SJSA1 (cell line): Measurements from ENCODE around the gene CELA3B. TPM values are rescaled to one million over a fixed set of nuclear protein-coding genes. Genes with fewer than 3 reads are reported as not detected.
"Not testable (repeated sequence)": the region's sequence is repeated elsewhere in the genome, so short reads cannot be mapped to it uniquely, and the experiment has no call there.

Source experiments
- DNase-seq, 2 experiments: peaks; one replicate each; pipeline ENCODE4 v3.0.0-alpha.2; 2015 to 2020; ENCODE audit warnings: low spot score in 2 of 2, low read depth in 1 of 2
- H3K27ac ChIP-seq: fragments of 250-450 bp; sonication (Bioruptor Pico); 2 replicates; pipeline ENCODE4 v1.5.1; 2020; ENCODE audit warnings: mild to moderate bottlenecking, moderate library complexity
- H3K27me3 ChIP-seq: fragments of 250-450 bp; sonication (Bioruptor Pico); replicated peaks from 2 replicates; pipeline ENCODE4 v1.5.1; 2020; ENCODE audit warnings: mild to moderate bottlenecking, moderate library complexity
- H3K36me3 ChIP-seq: fragments of 250-450 bp; sonication (Bioruptor Pico); 2 replicates; pipeline ENCODE4 v1.5.1; 2020; ENCODE audit warnings: mild to moderate bottlenecking
- H3K4me1 ChIP-seq: fragments of 250-450 bp; sonication (Bioruptor Pico); replicated peaks from 2 replicates; pipeline ENCODE4 v1.6.1; 2021; ENCODE audit warnings: mild to moderate bottlenecking
- H3K4me3 ChIP-seq: fragments of 250-450 bp; sonication (Bioruptor Pico); 2 replicates; pipeline ENCODE4 v1.5.1; 2020; ENCODE audit warnings: mild to moderate bottlenecking
- H3K9me3 ChIP-seq: fragments of 250-450 bp; sonication (Bioruptor Pico); replicated peaks from 2 replicates; pipeline ENCODE4 v1.5.1; 2020; ENCODE audit warnings: mild to moderate bottlenecking
- total RNA-seq: library from RNA; depleted of rRNA; stranded (reverse); fragments of >200 nt; shearing (Covaris generic); gene quantifications from 2 replicates; pipeline ENCODE4 v1.2.3, GENCODE V29; 2014; rRNA removed

Gene CELA3B, protein sequence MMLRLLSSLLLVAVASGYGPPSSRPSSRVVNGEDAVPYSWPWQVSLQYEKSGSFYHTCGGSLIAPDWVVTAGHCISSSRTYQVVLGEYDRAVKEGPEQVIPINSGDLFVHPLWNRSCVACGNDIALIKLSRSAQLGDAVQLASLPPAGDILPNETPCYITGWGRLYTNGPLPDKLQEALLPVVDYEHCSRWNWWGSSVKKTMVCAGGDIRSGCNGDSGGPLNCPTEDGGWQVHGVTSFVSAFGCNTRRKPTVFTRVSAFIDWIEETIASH
- total RNA-seq, result not detected in 2 replicates

DNA sequence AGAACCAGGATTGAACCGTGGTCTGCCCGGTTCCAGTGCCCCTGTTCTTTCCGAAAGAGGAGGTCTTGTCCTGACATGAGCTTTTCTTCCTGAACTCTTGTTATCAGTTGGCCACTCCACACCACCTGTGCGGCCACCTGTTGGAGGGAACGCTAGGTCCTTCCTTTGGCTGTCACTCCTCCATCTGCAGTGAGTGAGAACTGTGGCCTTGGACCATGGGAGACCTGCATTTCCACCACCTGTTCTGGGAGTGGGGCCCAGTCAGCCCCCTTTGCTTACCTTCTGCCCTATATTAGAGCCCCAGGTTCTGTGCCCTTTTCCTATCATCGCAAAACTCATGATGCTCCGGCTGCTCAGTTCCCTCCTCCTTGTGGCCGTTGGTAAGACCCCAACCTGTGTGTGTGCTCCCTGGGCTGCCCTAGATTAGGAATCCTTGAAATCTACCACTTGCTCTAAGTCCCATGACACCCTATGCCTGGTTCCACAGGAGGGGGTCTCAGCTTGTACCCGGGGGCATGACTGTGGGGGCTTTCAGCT, at the start of gene CELA3B:
TSS of gene CELA3B (plus strand) at position 320 of the 537 bp plus-strand sequence. CDS start at position 338, 18 bp downstream.
- not testable (repeated sequence) for H3K27ac ChIP-seq, H3K36me3 ChIP-seq, H3K9me3 ChIP-seq, H3K4me3 ChIP-seq, DNase-seq, H3K4me1 ChIP-seq, H3K27me3 ChIP-seq

DNA sequence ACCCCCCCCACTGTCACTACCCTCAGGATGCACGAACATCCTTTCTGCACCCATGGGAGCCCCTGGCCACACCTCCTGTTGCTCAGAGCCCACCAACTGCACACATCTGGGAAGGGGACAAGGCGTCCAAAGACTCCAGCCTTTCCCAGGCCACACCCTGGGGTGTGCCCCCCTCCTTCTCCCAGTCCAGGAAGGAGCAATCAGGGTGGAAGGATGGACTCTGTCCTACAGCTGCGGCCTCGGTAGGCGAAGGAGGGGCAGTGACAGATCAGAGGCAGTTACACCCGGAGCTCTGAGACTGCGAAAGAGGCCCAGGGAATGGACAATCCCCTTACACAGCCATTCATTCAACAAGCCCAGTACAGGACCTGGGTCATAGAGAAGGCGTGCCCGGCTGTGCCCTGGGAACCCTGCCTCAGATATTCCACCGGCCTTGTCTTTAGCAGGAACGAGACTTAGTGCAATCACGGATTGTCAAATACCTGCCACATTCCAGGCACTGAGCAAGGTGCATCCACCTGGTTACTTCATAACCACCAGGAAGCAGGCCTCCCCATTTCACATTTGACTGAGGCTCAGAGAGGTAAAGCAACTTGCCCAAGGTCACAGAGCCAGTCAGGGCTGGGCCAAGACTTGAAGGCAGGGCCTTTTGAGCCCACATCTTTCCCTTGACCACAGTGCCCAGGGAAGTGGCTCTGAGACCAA, 49.1 kb upstream of the CELA3B start:
- Histone ChIP-seq H3K4me3 (no peak overlapping the region), H3K36me3 (peaks cover 30% of the 10 kb centered on the region), H3K9me3 (no peaks in the 10 kb centered on the region), H3K27ac (peak overlapping the region; percentile 44), H3K27me3 (no peaks in the 10 kb centered on the region), H3K4me1 (peaks cover 81% of the 10 kb centered on the region)
- no peak for DNase-seq

DNA sequence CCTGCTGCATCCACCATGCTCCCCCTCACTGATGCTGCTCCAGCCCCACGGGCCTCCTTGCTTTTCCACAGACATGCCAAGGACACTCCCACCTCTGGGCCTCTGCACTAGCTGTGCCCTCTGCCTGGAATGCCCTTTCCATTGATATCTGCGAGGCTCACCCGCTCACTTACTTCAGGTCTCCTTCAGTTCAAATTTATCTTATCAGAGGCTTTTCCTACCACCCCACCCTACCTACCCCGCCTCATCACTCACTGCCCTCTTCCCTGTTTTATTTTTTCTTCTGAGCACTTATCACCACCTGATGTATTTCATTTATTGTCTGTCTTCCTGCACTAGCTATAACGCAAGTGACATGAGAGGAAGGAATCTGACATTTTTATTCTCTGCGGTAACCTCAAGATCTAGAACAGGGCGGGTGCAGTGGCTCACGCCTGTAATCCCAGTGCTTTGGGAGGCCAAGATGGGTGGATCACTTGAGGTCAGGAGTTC, 46.7 kb upstream of the CELA3B start:
- Histone ChIP-seq H3K4me1 (peaks cover 84% of the 10 kb centered on the region), H3K36me3 (peaks cover 28% of the 10 kb centered on the region), H3K27ac (peak overlapping the region; percentile 94), H3K9me3 (no peaks in the 10 kb centered on the region), H3K4me3 (no peak overlapping the region), H3K27me3 (no peaks in the 10 kb centered on the region)
- no peak for DNase-seq

DNA sequence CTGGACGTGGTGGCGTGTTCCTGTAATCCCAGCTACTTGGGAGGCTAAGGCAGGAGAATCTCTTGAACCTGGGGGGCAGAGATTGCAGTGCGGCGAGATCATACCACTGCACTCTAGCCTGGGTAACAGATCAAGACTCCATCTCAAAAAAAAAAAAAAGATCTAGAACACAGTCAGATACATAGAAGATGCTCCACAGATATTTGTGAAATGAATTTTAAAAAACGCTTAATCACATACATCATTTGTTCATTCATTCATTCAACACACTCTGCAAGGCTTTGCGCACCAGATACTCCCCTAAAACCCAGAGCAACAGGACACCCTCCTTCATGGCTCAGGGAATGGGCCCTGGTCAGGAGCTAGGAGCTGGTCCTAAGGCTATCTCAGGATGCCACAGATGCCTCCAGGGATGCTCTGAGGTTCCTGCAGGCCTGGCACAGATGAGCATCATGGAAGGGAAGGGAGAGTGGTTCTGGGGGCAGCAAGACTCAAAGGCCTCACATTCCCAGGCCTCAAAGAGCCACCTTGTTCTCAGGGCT, 46.1 kb upstream of the CELA3B start:
- peaks cover 29% of the 10 kb centered on the region for H3K36me3 ChIP-seq
- no peak overlapping the region for H3K4me3 ChIP-seq
- H3K9me3 ChIP-seq, result no peaks in the 10 kb centered on the region

DNA sequence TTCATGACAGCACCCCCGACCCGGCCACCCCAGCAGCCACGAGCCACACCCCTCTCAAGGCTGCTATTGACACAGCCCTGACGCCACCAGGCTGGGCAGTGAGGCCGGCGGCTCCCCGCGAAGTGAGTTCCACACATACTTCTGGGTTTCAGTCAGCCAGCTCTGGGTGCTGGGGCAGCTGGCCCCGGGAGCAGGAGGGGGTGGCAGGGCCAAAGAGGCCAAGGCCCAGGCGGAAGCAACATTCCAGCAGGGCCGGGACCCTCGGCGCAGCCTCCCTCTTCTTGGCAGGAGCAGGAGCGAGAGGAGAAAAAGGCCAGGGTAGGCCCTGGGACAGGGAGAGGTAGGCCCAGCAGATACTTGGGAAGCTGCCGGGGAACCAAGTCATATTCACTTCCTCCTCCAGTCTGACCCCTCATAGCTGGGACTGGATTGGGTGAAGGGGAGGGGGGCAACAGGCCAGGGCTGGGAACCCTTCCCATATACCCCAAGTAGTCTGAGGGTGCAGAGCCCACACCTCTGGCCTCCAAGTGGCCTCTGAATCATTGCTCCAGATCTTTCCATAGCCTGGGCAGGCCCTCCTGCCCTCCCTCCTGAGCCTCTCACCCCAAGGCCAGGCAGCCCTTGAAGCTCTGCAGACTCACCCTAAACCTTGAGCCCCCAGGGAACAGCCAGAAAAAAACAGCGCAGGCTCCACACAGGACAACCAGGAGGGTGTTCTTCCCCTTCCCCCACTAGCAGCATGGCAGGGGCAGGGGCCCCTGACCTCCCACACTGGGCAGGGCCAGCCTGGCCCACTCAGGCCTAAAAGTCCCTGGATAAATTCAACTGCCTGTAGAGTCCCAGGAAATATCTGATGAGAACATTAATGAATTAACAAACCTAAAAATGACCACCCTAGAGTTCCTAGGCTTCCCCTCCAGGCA, 45.4 kb upstream of the CELA3B start:
- Histone ChIP-seq H3K9me3 (no peaks in the 10 kb centered on the region), H3K27ac (peak overlapping the region; percentile 94), H3K36me3 (peaks cover 22% of the 10 kb centered on the region), H3K4me1 (peaks cover 84% of the 10 kb centered on the region), H3K27me3 (no peaks in the 10 kb centered on the region), H3K4me3 (peak overlapping the region; percentile 16)
- DNase-seq, result peak; percentile 93 to 97

More for the DNA sequence above, 46.1 kb upstream of the CELA3B start:
- peaks cover 84% of the 10 kb centered on the region for H3K4me1 ChIP-seq
- H3K27ac ChIP-seq, result peak overlapping the region; percentile 94
- no peaks in the 10 kb centered on the region for H3K27me3 ChIP-seq
- no peak for DNase-seq

DNA sequence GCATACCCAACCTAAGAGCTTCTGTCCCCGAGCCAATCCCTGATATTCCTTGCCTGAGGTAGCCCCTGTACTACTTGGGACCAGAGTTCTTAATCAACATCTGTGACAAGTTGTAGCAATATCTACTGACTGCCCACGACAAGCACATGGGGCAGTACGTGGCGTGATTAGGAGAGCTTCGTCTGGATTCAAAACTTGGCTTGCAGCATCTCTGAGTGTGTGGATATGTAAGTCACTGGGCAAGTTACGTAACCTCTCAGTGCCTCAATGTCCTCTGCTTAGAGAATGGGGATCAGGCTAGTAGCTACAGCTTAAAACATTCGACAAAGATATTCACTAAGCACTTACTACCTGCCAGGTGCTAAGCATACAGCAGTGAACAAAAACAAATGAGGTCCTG, 44.7 kb upstream of the CELA3B start:
- Histone ChIP-seq H3K4me1 (peaks cover 79% of the 10 kb centered on the region), H3K4me3 (no peak overlapping the region), H3K27me3 (no peaks in the 10 kb centered on the region), H3K9me3 (no peaks in the 10 kb centered on the region), H3K27ac (peak overlapping the region; percentile 94), H3K36me3 (peaks cover 22% of the 10 kb centered on the region)
- DNase-seq, result no peak

DNA sequence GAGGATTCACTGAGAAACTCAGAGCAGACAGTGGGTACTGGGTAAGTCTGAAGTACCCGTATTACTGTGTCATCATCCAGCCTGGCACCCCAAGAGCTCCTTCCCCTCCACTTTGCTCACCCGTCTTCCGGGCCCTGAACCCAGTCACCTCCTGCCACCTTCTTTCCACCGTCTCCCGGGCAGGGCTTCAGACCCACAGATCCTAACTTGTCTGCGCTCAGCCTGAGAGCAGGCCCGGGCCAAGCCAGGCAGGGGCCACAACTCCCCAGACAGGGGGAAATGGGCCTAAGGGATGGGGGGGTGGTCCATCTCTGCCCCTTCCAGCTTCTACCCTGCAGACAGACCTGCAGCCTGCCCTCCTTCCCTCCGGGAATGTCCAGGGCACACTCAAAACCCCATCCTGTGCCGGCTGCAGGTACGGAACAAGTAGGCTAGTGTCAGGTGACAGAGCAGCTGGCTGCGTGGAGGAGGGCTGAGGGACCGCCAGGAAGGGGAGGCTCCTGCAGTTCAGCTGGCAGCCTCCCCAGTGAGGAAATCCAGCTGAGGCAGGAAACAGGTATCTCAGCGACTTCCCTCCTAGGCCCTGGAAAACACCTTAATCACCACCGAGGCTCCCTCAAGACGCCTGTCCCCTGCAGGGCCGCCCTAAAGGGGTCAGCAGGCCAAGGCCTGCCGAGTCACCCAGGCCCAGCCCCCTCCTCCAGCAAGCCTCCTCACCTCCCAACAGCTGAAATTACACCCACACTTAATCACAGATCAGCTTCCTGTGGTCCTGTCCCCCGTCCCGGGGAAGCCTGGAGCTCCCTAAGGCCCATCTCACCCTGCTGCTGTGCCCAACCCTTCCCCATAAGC, 43.2 kb upstream of the CELA3B start:
- no peaks in the 10 kb centered on the region for H3K27me3 ChIP-seq
- H3K4me1 ChIP-seq, result peaks cover 81% of the 10 kb centered on the region
- H3K4me3 ChIP-seq, result no peak overlapping the region
- no peaks in the 10 kb centered on the region for H3K9me3 ChIP-seq
- peaks cover 22% of the 10 kb centered on the region for H3K36me3 ChIP-seq
- no peak for DNase-seq
- H3K27ac ChIP-seq, result no peak overlapping the region

DNA sequence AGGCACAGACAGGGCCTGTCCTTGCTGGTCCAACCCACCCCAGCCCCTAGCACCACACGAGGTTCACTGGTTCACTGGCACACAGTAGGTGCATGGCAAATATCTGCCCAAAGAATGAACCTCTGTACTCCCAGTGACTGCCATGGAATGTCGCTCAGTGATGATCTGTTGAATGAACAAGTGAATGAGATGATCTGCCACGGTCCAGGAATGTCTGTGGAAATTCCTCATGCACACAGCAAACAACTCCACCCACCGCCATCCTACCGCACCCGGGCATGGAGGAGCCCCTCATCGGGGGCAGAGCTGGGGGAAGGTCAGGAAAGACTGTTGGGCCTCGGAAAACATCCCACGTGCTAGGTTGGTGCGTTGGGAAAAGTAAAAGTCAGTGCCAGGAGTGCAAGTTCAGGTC, 41.4 kb upstream of the CELA3B start:
- Histone ChIP-seq H3K27me3 (no peaks in the 10 kb centered on the region), H3K4me1 (peaks cover 91% of the 10 kb centered on the region), H3K36me3 (peaks cover 19% of the 10 kb centered on the region), H3K27ac (0 out of 2 replicates have a peak overlapping the region, but pooled peaks have one; percentile 9), H3K9me3 (no peaks in the 10 kb centered on the region), H3K4me3 (no peak overlapping the region; the same call in 1 of the 2 replicates)
- DNase-seq, result no peak

DNA sequence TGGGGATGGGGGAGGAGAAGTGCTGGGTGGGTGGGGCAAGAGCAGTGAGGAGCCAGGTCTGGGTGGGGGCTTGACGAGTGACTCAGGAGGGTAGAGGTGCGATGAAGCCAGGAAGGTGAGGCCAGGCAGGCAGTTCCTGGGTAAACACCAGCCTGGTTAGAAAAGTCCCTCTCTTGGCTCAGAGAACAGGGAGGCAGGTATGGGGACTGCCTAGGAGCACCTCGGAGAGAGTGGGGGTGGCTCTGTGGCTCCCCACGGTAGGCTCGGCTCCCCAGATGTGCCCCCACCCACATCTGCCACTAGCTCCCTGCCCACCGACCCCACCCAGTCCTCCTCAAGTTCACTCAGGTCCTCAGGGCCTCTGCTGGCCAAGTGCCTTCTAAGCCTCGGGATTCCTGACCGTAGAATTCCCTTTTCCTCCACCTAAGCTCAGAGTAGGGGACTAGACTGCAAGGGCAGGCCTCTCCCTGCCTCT, 40.9 kb upstream of the CELA3B start:
- Histone ChIP-seq H3K4me3 (peak overlapping the region; percentile 60), H3K4me1 (peaks cover 91% of the 10 kb centered on the region)
- no peak for DNase-seq

DNA sequence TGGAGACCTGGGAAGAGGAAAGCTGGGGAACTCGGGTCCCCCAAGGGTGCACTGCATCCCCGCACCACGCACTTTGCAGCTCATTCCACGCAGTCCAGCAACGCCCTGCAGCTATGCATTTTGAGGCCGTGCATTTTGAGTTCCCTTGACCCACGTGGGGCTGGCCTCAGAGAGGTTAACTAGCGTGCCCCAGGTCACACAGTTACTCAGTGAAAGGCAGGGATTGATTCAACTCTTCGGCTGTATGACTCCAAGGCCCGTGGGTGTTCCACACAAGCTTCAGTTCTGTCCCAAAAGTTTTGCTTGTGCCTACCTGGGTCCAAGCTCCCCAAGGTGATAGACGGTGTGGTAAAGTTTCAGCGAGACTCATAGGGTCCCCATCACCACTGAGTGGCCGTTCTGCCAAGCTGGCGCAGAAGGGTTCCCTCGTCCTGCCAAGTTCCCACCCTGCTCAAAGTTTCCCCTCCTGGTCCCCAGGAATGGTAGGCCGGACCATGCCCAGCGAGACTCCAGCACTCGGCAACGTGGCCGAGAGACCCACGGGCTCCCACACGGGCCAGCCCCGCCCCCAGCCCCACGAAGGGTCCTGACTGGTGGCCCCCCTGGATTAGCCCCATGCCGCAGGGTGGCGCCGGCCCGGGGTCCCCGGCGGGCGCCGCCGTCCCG, 40.3 kb upstream of the CELA3B start:
- Histone ChIP-seq H3K4me3 (peak overlapping the region; percentile 60), H3K27me3 (no peaks in the 10 kb centered on the region), H3K4me1 (peaks cover 91% of the 10 kb centered on the region), H3K9me3 (no peaks in the 10 kb centered on the region), H3K27ac (peak overlapping the region; percentile 42), H3K36me3 (peaks cover 15% of the 10 kb centered on the region)
- DNase-seq, result no peak

More for the DNA sequence above, 40.9 kb upstream of the CELA3B start:
- H3K27ac ChIP-seq, result peak overlapping the region; percentile 42; the same call in 1 of the 2 replicates
- no peaks in the 10 kb centered on the region for H3K9me3 ChIP-seq
- H3K27me3 ChIP-seq, result no peaks in the 10 kb centered on the region
- H3K36me3 ChIP-seq, result peaks cover 15% of the 10 kb centered on the region

DNA sequence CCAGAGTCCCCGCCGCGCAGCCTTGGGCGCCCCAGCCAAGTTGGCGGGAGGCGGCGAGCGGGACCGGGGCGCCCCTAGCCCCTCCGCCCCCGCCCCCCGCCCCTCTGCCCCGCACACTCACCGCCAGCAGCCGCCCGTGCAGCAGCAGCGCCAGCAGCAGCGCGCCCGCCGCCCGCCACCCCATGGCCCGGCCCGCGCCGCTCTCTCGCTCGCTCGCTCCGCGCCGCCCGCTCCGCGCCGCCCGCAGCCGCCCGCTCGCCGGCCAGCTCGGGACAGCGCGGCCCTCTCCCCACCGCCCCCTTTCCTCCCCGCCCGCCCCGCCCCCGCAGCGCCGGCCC, 39.8 kb upstream of the CELA3B start, which contains the start of gene HSPG2:
TSS of gene HSPG2 (minus strand) at position 277 of the 338 bp plus-strand sequence. CDS start at position 184, 93 bp downstream.
- H3K9me3 ChIP-seq, result no peaks in the 10 kb centered on the region
- peaks cover 89% of the 10 kb centered on the region for H3K4me1 ChIP-seq
- no peak for DNase-seq
- H3K36me3 ChIP-seq, result peaks cover 15% of the 10 kb centered on the region
- peak within 1 kb of the TSS; percentile 74 for H3K27ac ChIP-seq
- peak within 1 kb of the TSS; percentile 60 for H3K4me3 ChIP-seq
- no peaks in the 10 kb centered on the region for H3K27me3 ChIP-seq
